IMR-90 (cell line): ENCODE measurements around the gene ZNF524. TPM values are rescaled to one million over a fixed set of nuclear protein-coding genes. Genes with fewer than 3 reads are reported as not detected.

Source experiments
- ATAC-seq: fragments of 200-7000 bp; cut with Tn5 transposase; 2 replicates; pipeline ENCODE4 v1.9.1; 2020; ENCODE audit warnings: low read depth, mild to moderate bottlenecking, moderate library complexity
- BruUV-seq: library from RNA; stranded (reverse); fragments of 400-500 nt; replicated peaks from 2 replicates; lab custom pipeline; 2021; lab: Mats Ljungman, UMichigan
- CTCF ChIA-PET: fragments of 300-600 bp; formaldehyde crosslinking; extraction: SDS; loops from one replicate; lab custom pipeline; 2021; ENCODE audit warnings: antibody characterized with exemption; lab: Yijun Ruan, JAX
- POLR2A ChIA-PET: fragments of 300-600 bp; sonication (Branson Sonifier 250); formaldehyde crosslinking; loops from one replicate; lab custom pipeline; 2022; ENCODE audit warnings: antibody characterized with exemption; ENCODE audit not compliant: unreplicated experiment; lab: Charles Lee
- DNase-seq: peaks from one replicate; pipeline ENCODE4 v3.0.0; 2013
- H2AFZ ChIP-seq: replicated peaks from 2 replicates; pipeline ENCODE3; 2013; ENCODE audit warnings: low read length, mild to moderate bottlenecking; ENCODE audit not compliant: poor library complexity
- H2AK5ac ChIP-seq: 2 replicates; pipeline ENCODE4 v1.6.1; 2013; ENCODE audit warnings: low read depth, low read length, inconsistent platforms
- H2AK9ac ChIP-seq: replicated peaks from 2 replicates; pipeline ENCODE3; 2013; ENCODE audit warnings: mild to moderate bottlenecking, low read depth, low read length, moderate library complexity; ENCODE audit not compliant: poor library complexity
- H2BK120ac ChIP-seq: 2 replicates; pipeline ENCODE4 v1.6.1; 2013; ENCODE audit warnings: low read depth, low read length, inconsistent platforms
- H2BK15ac ChIP-seq: 3 replicates; pipeline ENCODE4 v1.6.1; 2013; ENCODE audit warnings: low read depth, low read length, inconsistent platforms
- H2BK20ac ChIP-seq: 2 replicates; pipeline ENCODE4 v1.6.1; 2013; ENCODE audit warnings: low read depth, mild to moderate bottlenecking, inconsistent platforms, low read length, moderate library complexity
- H2BK5ac ChIP-seq: 2 replicates; pipeline ENCODE4 v1.6.1; 2013; ENCODE audit warnings: mild to moderate bottlenecking, low read depth, low read length, inconsistent platforms; ENCODE audit not compliant: poor library complexity, severe bottlenecking
- H3K14ac ChIP-seq: replicated peaks from 2 replicates; pipeline ENCODE4 v1.6.1; 2013; ENCODE audit warnings: low read depth, low read length, inconsistent platforms
- H3K18ac ChIP-seq: 2 replicates; pipeline ENCODE4 v1.6.1; 2013; ENCODE audit warnings: low read depth, low read length, control low read depth
- H3K23ac ChIP-seq: 2 replicates; pipeline ENCODE4 v1.6.1; 2013; ENCODE audit warnings: low read depth, low read length, inconsistent platforms
- H3K27ac ChIP-seq: 2 replicates; pipeline ENCODE4 v1.5.1; 2013; ENCODE audit warnings: mild to moderate bottlenecking, control low read depth, low read length; ENCODE audit not compliant: insufficient read depth
- H3K27me3 ChIP-seq: 2 replicates; pipeline ENCODE4 v1.6.1; 2013; ENCODE audit warnings: low read length; ENCODE audit not compliant: control insufficient read depth, insufficient read depth
- H3K36me3 ChIP-seq: 2 replicates; pipeline ENCODE4 v1.6.1; 2013; ENCODE audit warnings: low read length, mixed read lengths; ENCODE audit not compliant: control insufficient read depth, insufficient read depth
- H3K4ac ChIP-seq: 2 replicates; pipeline ENCODE4 v1.6.1; 2013; ENCODE audit warnings: low read depth, low read length, inconsistent platforms
- H3K4me1 ChIP-seq: 2 replicates; pipeline ENCODE4 v1.6.1; 2013; ENCODE audit warnings: low read length, mixed read lengths; ENCODE audit not compliant: control insufficient read depth, insufficient read depth
- H3K4me2 ChIP-seq: 2 replicates; pipeline ENCODE4 v1.6.1; 2013; ENCODE audit warnings: low read depth, mild to moderate bottlenecking, control low read depth, low read length, moderate library complexity
- H3K4me3 ChIP-seq: 2 replicates; pipeline ENCODE4 v1.5.1; 2013; ENCODE audit warnings: low read depth, mild to moderate bottlenecking, control low read depth, low read length, moderate library complexity; ENCODE audit not compliant: insufficient read depth
- H3K56ac ChIP-seq: 2 replicates; pipeline ENCODE4 v1.6.1; 2013; ENCODE audit warnings: low read length, inconsistent platforms; ENCODE audit not compliant: insufficient read depth; ENCODE audit errors: extremely low read depth
- H3K79me1 ChIP-seq, 2 experiments: 2 replicates each; pipeline ENCODE4 v1.6.1; 2013; ENCODE audit warnings: low read length in 2 of 2, inconsistent platforms in 1 of 2, low read depth in 1 of 2
- H3K9ac ChIP-seq: 2 replicates; pipeline ENCODE4 v1.6.1; 2013; ENCODE audit warnings: low read depth, low read length, control low read depth
- H3K9me1 ChIP-seq: 2 replicates; pipeline ENCODE4 v1.6.1; 2013; ENCODE audit warnings: low read length, inconsistent platforms; ENCODE audit not compliant: insufficient read depth
- H3K9me3 ChIP-seq: 2 replicates; pipeline ENCODE4 v1.6.1; 2013; ENCODE audit warnings: low read length; ENCODE audit not compliant: control insufficient read depth, insufficient read depth
- H4K20me1 ChIP-seq: 2 replicates; pipeline ENCODE4 v1.6.1; 2013; ENCODE audit warnings: low read length, inconsistent platforms; ENCODE audit not compliant: insufficient read depth
- H4K5ac ChIP-seq: 2 replicates; pipeline ENCODE4 v1.6.1; 2013; ENCODE audit warnings: mild to moderate bottlenecking, low read depth, low read length, control low read depth
- H4K8ac ChIP-seq, 2 experiments: 2 replicates each; pipeline ENCODE4 v1.6.1; 2013; ENCODE audit warnings: low read depth in 2 of 2, low read length in 2 of 2, control low read depth in 1 of 2, inconsistent platforms in 1 of 2
- H4K91ac ChIP-seq: 2 replicates; pipeline ENCODE4 v1.6.1; 2013; ENCODE audit warnings: low read depth, low read length, inconsistent platforms; ENCODE audit not compliant: insufficient read depth
- BHLHE40 ChIP-seq: fragments of 150-350 bp; IDR thresholded peaks from 2 replicates; pipeline ENCODE4 v1.6.1; 2016; ENCODE audit warnings: mild to moderate bottlenecking, low read depth, low read length
- CEBPB ChIP-seq: IDR thresholded peaks from 2 replicates; pipeline ENCODE4 v1.6.1; 2012; ENCODE audit warnings: low read depth, low read length, improper control_type of control experiment
- CHD1 ChIP-seq: IDR thresholded peaks from 2 replicates; pipeline ENCODE4 v1.6.1; 2012; ENCODE audit warnings: low read depth, low read length, improper control_type of control experiment
- ELK1 ChIP-seq: fragments of 150-350 bp; IDR thresholded peaks from 2 replicates; pipeline ENCODE4 v1.6.1; 2016; ENCODE audit warnings: low read depth, mild to moderate bottlenecking, low read length, moderate library complexity, borderline replicate concordance
- FOS ChIP-seq: fragments of 150-350 bp; IDR thresholded peaks from 2 replicates; pipeline ENCODE4 v1.6.1; 2016; ENCODE audit warnings: low read depth, low read length
- MAFK ChIP-seq: IDR thresholded peaks from 2 replicates; pipeline ENCODE4 v1.6.1; 2012; ENCODE audit warnings: low read depth, low read length, improper control_type of control experiment
- MAZ ChIP-seq: IDR thresholded peaks from 2 replicates; pipeline ENCODE4 v1.6.1; 2012; ENCODE audit warnings: low read depth, mild to moderate bottlenecking, low read length, improper control_type of control experiment, moderate library complexity, borderline replicate concordance
- MXI1 ChIP-seq: IDR thresholded peaks from 2 replicates; pipeline ENCODE4 v1.6.1; 2012; ENCODE audit warnings: low read depth, mild to moderate bottlenecking, low read length, moderate library complexity, borderline replicate concordance
- NFE2L2 ChIP-seq: fragments of 150-350 bp; IDR thresholded peaks from 2 replicates; pipeline ENCODE4 v1.6.1; 2016; ENCODE audit warnings: low read depth, mild to moderate bottlenecking, low read length
- POLR2A ChIP-seq: IDR thresholded peaks from 2 replicates; pipeline ENCODE4 v1.6.1; 2012; ENCODE audit warnings: mild to moderate bottlenecking, low read depth, low read length
- RAD21 ChIP-seq: IDR thresholded peaks from 2 replicates; pipeline ENCODE4 v1.6.1; 2012; ENCODE audit warnings: low read length, improper control_type of control experiment
- RCOR1 ChIP-seq: IDR thresholded peaks from 2 replicates; pipeline ENCODE4 v1.6.1; 2012; ENCODE audit warnings: mild to moderate bottlenecking, low read length, improper control_type of control experiment; ENCODE audit not compliant: insufficient replicate concordance
- RFX5 ChIP-seq: IDR thresholded peaks from 2 replicates; pipeline ENCODE4 v1.8.0; 2012; ENCODE audit warnings: low read depth, mild to moderate bottlenecking, low read length, moderate library complexity
- SMC3 ChIP-seq: fragments of 150-350 bp; IDR thresholded peaks from 2 replicates; pipeline ENCODE4 v1.6.1; 2016; ENCODE audit warnings: low read depth, mild to moderate bottlenecking, antibody characterized with exemption, low read length, moderate library complexity
- dilution Hi-C: fragments of 300-500 bp; cut with HindIII; formaldehyde crosslinking; loops from one replicate; pipeline ENCODE4 v1.14.3; 2018; ENCODE audit warnings: low sequenced_read_pairs; ENCODE audit not compliant: unreplicated experiment
- in situ Hi-C: fragments of 300-500 bp; cut with MboI; formaldehyde crosslinking; loops from 3 replicates; pipeline ENCODE4 v1.14.3; 2019; ENCODE audit warnings: low sequenced_read_pairs, inconsistent platforms, mixed read lengths
- intact Hi-C: fragments of 100-400 bp; cut with micrococcal nuclease; formaldehyde crosslinking; loops from 2 replicates; pipeline ENCODE4 v1.10.0; 2022
- polyA plus RNA-seq, 3 experiments: library from polyadenylated mRNA; depleted of rRNA; stranded (reverse); fragments of >200 nt; gene quantifications; 2 replicates each; pipeline ENCODE4 v1.2.3, GENCODE V29; 2012; ENCODE audit warnings: low replicate concordance in 1 of 3
- total RNA-seq: library from RNA; depleted of rRNA; stranded (reverse); fragments of >200 nt; gene quantifications from 2 replicates; pipeline ENCODE4 v1.2.3, GENCODE V29; 2012
- TF ChIP-seq, protein P1 (sequence below): fragments of 150-350 bp; IDR thresholded peaks from 2 replicates; pipeline ENCODE4 v1.6.1; 2017; ENCODE audit warnings: mild to moderate bottlenecking, antibody characterized with exemption, low read length, low read depth
- TF ChIP-seq, protein P2 (sequence below): conservative IDR thresholded peaks from 2 replicates; pipeline ENCODE4 v1.5.1; 2012; ENCODE audit warnings: mild to moderate bottlenecking, low read depth, low read length, improper control_type of control experiment

The ZNF524 gene
- total and polyA plus RNA-seq, 2 of the 4 experiments (the other 2 are of a cell fraction) = 2.3 to 6.6 TPM

GRCh38 chr19:55567708-55568328 is 32.3 kb upstream of the ZNF524 start:
- no peak for ATAC-seq
- ChIA-PET CTCF (no interaction called here), POLR2A (no interaction called here)
- no peak overlapping the region for H4K91ac ChIP-seq
- in situ Hi-C loops (no loop called here), dilution Hi-C loops (no loop called here), intact Hi-C loops (no loop called here)
- no peak overlapping the region for H2AK9ac ChIP-seq
- no peaks in the 10 kb centered on the region for H4K20me1 ChIP-seq
- no peak overlapping the region for H2BK20ac ChIP-seq
- H3K27me3 ChIP-seq = peaks cover 12% of the 10 kb centered on the region
- H3K9me1 ChIP-seq = no peaks in the 10 kb centered on the region
- no peaks in the 10 kb centered on the region for H3K9me3 ChIP-seq
- no peak overlapping the region for H4K5ac ChIP-seq
- H3K14ac ChIP-seq = no peak overlapping the region
- no peak overlapping the region for H3K23ac ChIP-seq
- no peak overlapping the region for H3K4ac ChIP-seq
- no peak overlapping the region for H4K8ac ChIP-seq
- no peak overlapping the region for H3K27ac ChIP-seq
- no peak overlapping the region for H3K9ac ChIP-seq
- no peaks in the 10 kb centered on the region for H3K79me1 ChIP-seq
- TF ChIP-seq ELK1 (no peak), FOS (no peak), RCOR1 (no peak), NFE2L2 (no peak), MAZ (no peak), MXI1 (no peak), CHD1 (no peak), BHLHE40 (no peak), RFX5 (no peak), CEBPB (no peak), RAD21 (no peak), SMC3 (no peak), MAFK (no peak), POLR2A (no peak)
- TF ChIP-seq, protein P1, sequence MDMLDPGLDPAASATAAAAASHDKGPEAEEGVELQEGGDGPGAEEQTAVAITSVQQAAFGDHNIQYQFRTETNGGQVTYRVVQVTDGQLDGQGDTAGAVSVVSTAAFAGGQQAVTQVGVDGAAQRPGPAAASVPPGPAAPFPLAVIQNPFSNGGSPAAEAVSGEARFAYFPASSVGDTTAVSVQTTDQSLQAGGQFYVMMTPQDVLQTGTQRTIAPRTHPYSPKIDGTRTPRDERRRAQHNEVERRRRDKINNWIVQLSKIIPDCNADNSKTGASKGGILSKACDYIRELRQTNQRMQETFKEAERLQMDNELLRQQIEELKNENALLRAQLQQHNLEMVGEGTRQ = no peak
- TF ChIP-seq, protein P2, sequence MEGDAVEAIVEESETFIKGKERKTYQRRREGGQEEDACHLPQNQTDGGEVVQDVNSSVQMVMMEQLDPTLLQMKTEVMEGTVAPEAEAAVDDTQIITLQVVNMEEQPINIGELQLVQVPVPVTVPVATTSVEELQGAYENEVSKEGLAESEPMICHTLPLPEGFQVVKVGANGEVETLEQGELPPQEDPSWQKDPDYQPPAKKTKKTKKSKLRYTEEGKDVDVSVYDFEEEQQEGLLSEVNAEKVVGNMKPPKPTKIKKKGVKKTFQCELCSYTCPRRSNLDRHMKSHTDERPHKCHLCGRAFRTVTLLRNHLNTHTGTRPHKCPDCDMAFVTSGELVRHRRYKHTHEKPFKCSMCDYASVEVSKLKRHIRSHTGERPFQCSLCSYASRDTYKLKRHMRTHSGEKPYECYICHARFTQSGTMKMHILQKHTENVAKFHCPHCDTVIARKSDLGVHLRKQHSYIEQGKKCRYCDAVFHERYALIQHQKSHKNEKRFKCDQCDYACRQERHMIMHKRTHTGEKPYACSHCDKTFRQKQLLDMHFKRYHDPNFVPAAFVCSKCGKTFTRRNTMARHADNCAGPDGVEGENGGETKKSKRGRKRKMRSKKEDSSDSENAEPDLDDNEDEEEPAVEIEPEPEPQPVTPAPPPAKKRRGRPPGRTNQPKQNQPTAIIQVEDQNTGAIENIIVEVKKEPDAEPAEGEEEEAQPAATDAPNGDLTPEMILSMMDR = no peak
- H3K36me3 ChIP-seq = no peaks in the 10 kb centered on the region
- H3K18ac ChIP-seq = no peak overlapping the region
- no peak overlapping the region for H2BK15ac ChIP-seq
- H2AFZ ChIP-seq = no peak overlapping the region
- no peak overlapping the region for H2AK5ac ChIP-seq
- no peak overlapping the region for H3K4me2 ChIP-seq
- no peaks in the 10 kb centered on the region for H3K4me1 ChIP-seq
- H2BK120ac ChIP-seq = no peak overlapping the region
- no peak for DNase-seq
- BruUV-seq = no TSS peak
- no peak overlapping the region for H3K56ac ChIP-seq
- H3K4me3 ChIP-seq = no peak overlapping the region
- H2BK5ac ChIP-seq = peak overlapping the region; percentile 33
